ENCODE results near the gene ACOX1.

- TF ChIP-seq EZH2phosphoT487 (IDR thresholded peaks at IDR 0.05; ENCODE audit: borderline replicate concordance) (no peak), CTCF (conservative IDR thresholded peaks at IDR 0.05; ENCODE audit: low read length) (no peak)
Observed at GRCh38 chr17:75917141-75917916, 61.6 kb downstream of the ACOX1 start.
